Measurements from ENCODE around the gene SHROOM3.

The SHROOM3 gene

GRCh38 chr4:76716020-76716419 lies 281.0 kb downstream of the SHROOM3 start:
- no peak for TF ChIP-seq GATA3 (IDR thresholded peaks at IDR 0.05; ENCODE audit: low read depth, low read length)

GRCh38 chr4:76716658-76717057 lies 281.6 kb downstream of the SHROOM3 start:
- no peak for TF ChIP-seq GATA2 (IDR thresholded peaks at IDR 0.05; ENCODE audit: low read depth, low read length)
- TF ChIP-seq GATA3 (IDR thresholded peaks at IDR 0.05; ENCODE audit: low read depth, low read length): no peak

GRCh38 chr4:76717431-76717830 lies 282.4 kb downstream of the SHROOM3 start:
- no peak for TF ChIP-seq GATA3 (IDR thresholded peaks at IDR 0.05; ENCODE audit: low read depth, low read length)
- no peak for TF ChIP-seq GATA2 (IDR thresholded peaks at IDR 0.05; ENCODE audit: low read depth, low read length)

GRCh38 chr4:76718021-76718420 lies 283.0 kb downstream of the SHROOM3 start:
- TF ChIP-seq GATA2 (IDR thresholded peaks at IDR 0.05; ENCODE audit: low read depth, low read length) (no peak), GATA3 (IDR thresholded peaks at IDR 0.05; ENCODE audit: low read depth, low read length) (no peak)

- TF ChIP-seq GATA3 (IDR thresholded peaks at IDR 0.05; ENCODE audit: low read depth, low read length) (no peak), GATA2 (IDR thresholded peaks at IDR 0.05; ENCODE audit: low read depth, low read length) (no peak)
Observed at GRCh38 chr4:76718831-76719230, 283.8 kb downstream of the SHROOM3 start.

- TF ChIP-seq GATA2 (IDR thresholded peaks at IDR 0.05; ENCODE audit: low read depth, low read length) (no peak), GATA3 (IDR thresholded peaks at IDR 0.05; ENCODE audit: low read depth, low read length) (no peak)
Observed at GRCh38 chr4:76720121-76720520, 285.1 kb downstream of the SHROOM3 start.

- TF ChIP-seq GATA2 (IDR thresholded peaks at IDR 0.05; ENCODE audit: low read depth, low read length) (no peak), GATA3 (IDR thresholded peaks at IDR 0.05; ENCODE audit: low read depth, low read length) (no peak)
Observed at GRCh38 chr4:76722838-76723237, 287.8 kb downstream of the SHROOM3 start.

- TF ChIP-seq GATA3 (IDR thresholded peaks at IDR 0.05; ENCODE audit: low read depth, low read length): no peak
- TF ChIP-seq GATA2 (IDR thresholded peaks at IDR 0.05; ENCODE audit: low read depth, low read length): no peak
Observed at GRCh38 chr4:76723373-76723772, 288.3 kb downstream of the SHROOM3 start.

GRCh38 chr4:76723924-76724323 lies 288.9 kb downstream of the SHROOM3 start:
- TF ChIP-seq GATA3 (IDR thresholded peaks at IDR 0.05; ENCODE audit: low read depth, low read length) (no peak), GATA2 (IDR thresholded peaks at IDR 0.05; ENCODE audit: low read depth, low read length) (no peak)

GRCh38 chr4:76725039-76725438 lies 290.0 kb downstream of the SHROOM3 start:
- TF ChIP-seq GATA2 (IDR thresholded peaks at IDR 0.05; ENCODE audit: low read depth, low read length): no peak
- no peak for TF ChIP-seq GATA3 (IDR thresholded peaks at IDR 0.05; ENCODE audit: low read depth, low read length)

GRCh38 chr4:76726176-76726575 lies 291.1 kb downstream of the SHROOM3 start:
- TF ChIP-seq GATA3 (IDR thresholded peaks at IDR 0.05; ENCODE audit: low read depth, low read length) (no peak), GATA2 (IDR thresholded peaks at IDR 0.05; ENCODE audit: low read depth, low read length) (no peak)

- TF ChIP-seq GATA2 (IDR thresholded peaks at IDR 0.05; ENCODE audit: low read depth, low read length) (no peak), GATA3 (IDR thresholded peaks at IDR 0.05; ENCODE audit: low read depth, low read length) (no peak)
Observed at GRCh38 chr4:76726631-76727030, 291.6 kb downstream of the SHROOM3 start.

GRCh38 chr4:76729460-76729859 lies 294.4 kb downstream of the SHROOM3 start:
- TF ChIP-seq GATA2 (IDR thresholded peaks at IDR 0.05; ENCODE audit: low read depth, low read length) (no peak), GATA3 (IDR thresholded peaks at IDR 0.05; ENCODE audit: low read depth, low read length) (no peak)

- TF ChIP-seq GATA2 (IDR thresholded peaks at IDR 0.05; ENCODE audit: low read depth, low read length) (no peak), GATA3 (IDR thresholded peaks at IDR 0.05; ENCODE audit: low read depth, low read length) (no peak)
Observed at GRCh38 chr4:76729980-76730379, 295.0 kb downstream of the SHROOM3 start.

- no peak for TF ChIP-seq GATA3 (IDR thresholded peaks at IDR 0.05; ENCODE audit: low read depth, low read length)
Observed at GRCh38 chr4:76732246-76732645, 297.2 kb downstream of the SHROOM3 start.

GRCh38 chr4:76733068-76733771 lies 298.2 kb downstream of the SHROOM3 start:
- TF ChIP-seq GATA3 (IDR thresholded peaks at IDR 0.05; ENCODE audit: low read depth, low read length) (no peak), GATA2 (IDR thresholded peaks at IDR 0.05; ENCODE audit: low read depth, low read length) (no peak)

Data from SH-SY5Y (cell line).